ENCODE results near the gene INPP5A.

Gene INPP5A

DNA sequence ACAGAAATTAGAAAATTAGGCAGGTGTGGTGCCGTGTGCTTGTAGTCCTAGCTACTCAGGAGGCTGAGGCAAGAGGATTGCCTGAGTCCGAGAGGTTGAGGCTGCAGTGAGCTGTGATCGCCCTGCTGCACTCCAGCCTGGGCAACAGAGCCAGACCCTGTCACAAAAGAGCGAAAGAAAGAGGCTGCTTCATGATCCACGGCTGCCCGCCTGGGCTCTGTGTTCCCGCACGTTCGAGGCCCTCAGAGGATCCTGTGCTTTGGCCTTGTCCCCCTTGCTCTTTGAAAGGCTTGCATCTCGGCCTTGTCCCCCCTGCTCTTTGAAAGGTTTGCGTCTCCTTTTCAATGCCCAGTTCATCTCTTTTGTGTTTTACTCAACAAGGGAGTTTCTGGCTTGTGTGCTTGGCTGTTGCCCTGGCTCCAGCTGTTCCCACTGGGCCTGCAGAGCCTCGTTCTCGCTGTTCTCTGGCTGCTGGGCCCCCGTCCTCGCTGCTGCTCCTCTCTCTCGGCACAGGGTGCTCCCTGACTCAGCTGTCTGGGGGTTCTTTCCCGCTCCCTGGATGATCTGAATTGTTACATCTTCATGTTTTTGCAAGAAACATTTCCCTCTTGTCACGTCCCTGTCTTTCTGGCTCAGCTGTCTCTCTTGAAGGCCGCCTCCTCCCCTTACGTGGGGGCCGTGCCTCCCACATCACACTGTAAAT is 45.1 kb upstream of the INPP5A start:
- no peaks in the 10 kb centered on the region for H3K36me3 ChIP-seq
- H3K4me3 ChIP-seq (ENCODE audit: low read depth, low read length) = no peak overlapping the region
- no peaks in the 10 kb centered on the region for H3K27me3 ChIP-seq (ENCODE audit: insufficient read depth, low read depth, severe bottlenecking)
- peak; percentile 1 for DNase-seq
- no peak overlapping the region for H3K27ac ChIP-seq
- no peaks in the 10 kb centered on the region for H3K9me3 ChIP-seq (ENCODE audit: severe bottlenecking)
- TF ChIP-seq, protein P1, sequence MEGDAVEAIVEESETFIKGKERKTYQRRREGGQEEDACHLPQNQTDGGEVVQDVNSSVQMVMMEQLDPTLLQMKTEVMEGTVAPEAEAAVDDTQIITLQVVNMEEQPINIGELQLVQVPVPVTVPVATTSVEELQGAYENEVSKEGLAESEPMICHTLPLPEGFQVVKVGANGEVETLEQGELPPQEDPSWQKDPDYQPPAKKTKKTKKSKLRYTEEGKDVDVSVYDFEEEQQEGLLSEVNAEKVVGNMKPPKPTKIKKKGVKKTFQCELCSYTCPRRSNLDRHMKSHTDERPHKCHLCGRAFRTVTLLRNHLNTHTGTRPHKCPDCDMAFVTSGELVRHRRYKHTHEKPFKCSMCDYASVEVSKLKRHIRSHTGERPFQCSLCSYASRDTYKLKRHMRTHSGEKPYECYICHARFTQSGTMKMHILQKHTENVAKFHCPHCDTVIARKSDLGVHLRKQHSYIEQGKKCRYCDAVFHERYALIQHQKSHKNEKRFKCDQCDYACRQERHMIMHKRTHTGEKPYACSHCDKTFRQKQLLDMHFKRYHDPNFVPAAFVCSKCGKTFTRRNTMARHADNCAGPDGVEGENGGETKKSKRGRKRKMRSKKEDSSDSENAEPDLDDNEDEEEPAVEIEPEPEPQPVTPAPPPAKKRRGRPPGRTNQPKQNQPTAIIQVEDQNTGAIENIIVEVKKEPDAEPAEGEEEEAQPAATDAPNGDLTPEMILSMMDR (IDR thresholded peaks at IDR 0.05; ENCODE audit: low read depth, low read length) = no peak

DNA sequence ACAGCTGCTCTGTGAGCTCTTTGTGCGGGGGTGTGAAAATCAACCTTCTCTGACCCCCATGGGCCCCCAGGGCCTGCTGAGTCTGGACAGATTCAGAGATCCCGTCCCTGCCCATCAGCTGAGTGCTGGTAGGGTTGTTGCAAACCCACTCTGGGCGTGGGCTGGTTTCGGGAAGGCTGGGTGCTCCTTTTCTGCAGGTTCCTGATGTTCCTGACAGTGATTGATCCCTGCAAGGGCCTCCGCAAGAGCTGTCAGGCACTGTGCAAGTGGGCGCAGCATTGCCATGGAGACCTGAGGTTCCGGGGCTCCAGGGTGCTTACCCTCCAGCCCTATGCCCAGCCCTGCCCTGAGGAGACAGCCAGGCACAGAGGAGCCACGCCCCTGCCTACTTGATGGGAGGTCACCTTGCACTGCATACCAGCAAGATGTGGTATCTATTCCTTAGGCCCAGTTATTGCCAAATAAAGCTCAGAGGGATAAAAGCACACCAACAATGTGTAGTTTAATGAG is 44.3 kb upstream of the INPP5A start:
- no peaks in the 10 kb centered on the region for H3K27me3 ChIP-seq (ENCODE audit: insufficient read depth, low read depth, severe bottlenecking)
- no peaks in the 10 kb centered on the region for H3K36me3 ChIP-seq
- no peaks in the 10 kb centered on the region for H3K9me3 ChIP-seq (ENCODE audit: severe bottlenecking)
- H3K27ac ChIP-seq = no peak overlapping the region
- H3K4me3 ChIP-seq (ENCODE audit: low read depth, low read length) = no peak overlapping the region
- peak; percentile 3 for DNase-seq
- TF ChIP-seq, protein P1 (IDR thresholded peaks at IDR 0.05; ENCODE audit: low read depth, low read length) = no peak

DNA sequence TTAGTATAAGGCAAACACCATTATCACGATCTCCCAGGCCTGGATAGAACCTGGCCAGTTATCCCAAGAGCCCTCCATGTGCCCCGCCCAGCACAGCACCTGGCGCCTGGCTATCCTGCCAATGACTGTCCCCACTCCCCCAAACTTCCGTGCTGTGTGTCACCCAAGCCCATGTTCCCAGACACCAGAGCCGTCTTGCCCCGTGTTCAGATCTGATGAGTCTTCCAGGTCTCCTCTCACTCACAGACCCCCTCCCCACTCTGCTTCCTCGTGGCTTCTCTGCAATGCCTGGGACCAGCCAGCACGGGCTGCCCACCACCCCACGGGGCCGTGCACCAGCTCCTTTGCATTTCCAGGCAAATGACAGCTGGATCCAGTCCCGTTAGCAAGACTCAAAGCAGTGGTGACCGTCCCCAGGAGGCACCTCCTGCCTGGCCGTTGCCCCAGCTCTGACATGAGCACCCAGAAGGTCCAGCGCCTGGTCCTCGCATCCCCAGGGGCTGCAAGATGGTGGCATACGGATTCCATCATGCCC is 43.8 kb upstream of the INPP5A start:
- H3K27ac ChIP-seq = no peak overlapping the region
- peak; percentile 3 for DNase-seq
- TF ChIP-seq, protein P1 (IDR thresholded peaks at IDR 0.05; ENCODE audit: low read depth, low read length) = no peak
- no peaks in the 10 kb centered on the region for H3K27me3 ChIP-seq (ENCODE audit: insufficient read depth, low read depth, severe bottlenecking)
- no peak overlapping the region for H3K4me3 ChIP-seq (ENCODE audit: low read depth, low read length)
- no peaks in the 10 kb centered on the region for H3K36me3 ChIP-seq
- H3K9me3 ChIP-seq (ENCODE audit: severe bottlenecking) = no peaks in the 10 kb centered on the region

DNA sequence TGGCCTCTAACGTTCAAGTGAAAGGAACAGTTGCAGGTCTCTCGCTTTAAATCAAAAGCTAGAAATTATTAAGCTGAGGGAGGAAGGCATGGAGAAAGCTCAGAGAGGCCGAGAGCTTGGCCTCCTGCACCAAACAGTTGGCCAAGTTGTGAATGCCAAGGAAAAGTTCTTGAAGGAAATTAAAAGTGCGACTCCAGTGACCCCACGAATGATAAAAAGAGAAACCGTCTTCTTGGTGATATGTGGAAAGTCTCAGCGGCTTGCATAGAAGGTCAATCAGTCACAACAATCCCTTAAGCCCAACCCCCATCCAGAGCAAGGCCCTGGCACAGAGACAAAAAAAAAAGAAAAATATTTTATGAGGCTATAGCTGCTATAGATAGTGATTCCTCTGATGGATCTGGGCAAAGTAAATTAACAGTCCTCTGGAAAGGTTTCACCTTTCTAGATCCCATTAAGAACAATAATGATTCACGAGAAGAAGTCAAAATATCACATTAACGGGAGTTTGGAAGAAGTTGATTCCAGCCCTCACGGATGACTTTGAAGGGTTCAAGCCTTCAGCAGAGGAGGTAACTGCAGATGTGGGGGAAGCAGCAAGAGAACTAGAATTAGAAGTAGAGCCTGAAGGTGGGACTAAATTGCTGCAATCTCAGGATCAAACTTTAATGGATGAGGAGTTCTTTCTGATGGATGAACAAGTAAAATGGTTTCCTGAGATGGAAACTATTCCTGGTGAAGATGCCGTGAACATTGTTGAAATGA is 42.5 kb upstream of the INPP5A start:
- no peak for DNase-seq

DNA sequence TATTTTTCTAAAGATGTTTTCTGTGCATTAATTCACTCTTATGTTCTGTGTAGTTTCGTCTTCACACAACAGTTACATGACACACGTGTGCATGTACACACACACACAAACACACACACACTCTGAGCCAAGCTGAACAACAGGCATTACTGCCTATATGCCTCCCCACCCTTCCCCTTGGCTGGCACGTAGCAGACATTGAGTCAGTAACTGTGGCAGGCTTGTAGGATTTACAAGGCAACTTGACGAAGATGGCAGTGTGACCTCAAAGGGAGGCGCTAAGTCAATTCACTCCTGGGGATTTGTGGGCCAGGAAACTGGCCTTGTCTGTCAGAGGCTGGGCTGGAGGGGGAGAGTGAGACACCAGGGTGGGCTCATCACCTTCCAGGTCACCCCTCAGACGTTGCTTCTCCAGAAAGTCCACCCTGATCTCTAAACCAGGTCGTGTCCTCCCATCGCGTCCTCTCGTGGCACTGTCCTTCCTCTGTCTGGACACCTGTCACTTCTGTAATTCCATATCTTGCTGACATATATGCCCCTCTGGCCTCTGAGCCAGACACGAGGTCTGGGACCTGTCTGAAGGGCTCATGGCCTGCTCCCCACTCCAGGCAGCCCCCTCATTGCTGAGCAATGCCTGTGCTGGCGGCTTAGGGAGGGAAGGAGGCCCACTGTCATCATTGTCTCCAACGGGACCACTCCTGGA is 41.1 kb upstream of the INPP5A start:
- H3K27me3 ChIP-seq (ENCODE audit: insufficient read depth, low read depth, severe bottlenecking) = no peaks in the 10 kb centered on the region
- H3K9me3 ChIP-seq (ENCODE audit: severe bottlenecking) = no peaks in the 10 kb centered on the region
- no peak overlapping the region for H3K4me3 ChIP-seq (ENCODE audit: low read depth, low read length)
- no peak overlapping the region for H3K27ac ChIP-seq
- no peaks in the 10 kb centered on the region for H3K36me3 ChIP-seq
- TF ChIP-seq, protein P1 (IDR thresholded peaks at IDR 0.05; ENCODE audit: low read depth, low read length) = no peak
- DNase-seq = no peak

More for the DNA sequence above, 42.5 kb upstream of the INPP5A start:
- H3K27ac ChIP-seq = no peak overlapping the region
- no peaks in the 10 kb centered on the region for H3K27me3 ChIP-seq (ENCODE audit: insufficient read depth, low read depth, severe bottlenecking)
- TF ChIP-seq, protein P1 (IDR thresholded peaks at IDR 0.05; ENCODE audit: low read depth, low read length) = no peak
- H3K36me3 ChIP-seq = no peaks in the 10 kb centered on the region
- no peak overlapping the region for H3K4me3 ChIP-seq (ENCODE audit: low read depth, low read length)
- H3K9me3 ChIP-seq (ENCODE audit: severe bottlenecking) = no peaks in the 10 kb centered on the region

Measured in WERI-Rb-1 (cell line).